NCI-H2107 (cell line): ENCODE results near the gene DYNLRB1.

Source experiments
- DNase-seq: peaks from one replicate; lab custom pipeline; 2025; lab: John Stamatoyannopoulos, UW

The DYNLRB1 gene

GRCh38 chr20:34534391-34535165 is 18.4 kb downstream of the DYNLRB1 start:
- no peak for DNase-seq

GRCh38 chr20:34535301-34535840 is 19.1 kb downstream of the DYNLRB1 start:
- DNase-seq = no peak

- DNase-seq = no peak
These were observed 19.6 kb downstream of the DYNLRB1 start for GRCh38 chr20:34535857-34536256.

- DNase-seq = no peak
These were observed 20.7 kb downstream of the DYNLRB1 start for GRCh38 chr20:34536798-34537394.

- no peak for DNase-seq
These were observed 21.4 kb downstream of the DYNLRB1 start for GRCh38 chr20:34537651-34538050.

GRCh38 chr20:34538671-34539123 is 22.5 kb downstream of the DYNLRB1 start:
- no peak for DNase-seq

- DNase-seq = no peak
These were observed 23.5 kb downstream of the DYNLRB1 start for GRCh38 chr20:34539756-34540155.

GRCh38 chr20:34540596-34541263 is 24.5 kb downstream of the DYNLRB1 start:
- DNase-seq = no peak

- DNase-seq = no peak
These were observed 25.2 kb downstream of the DYNLRB1 start for GRCh38 chr20:34541264-34541901.

- no peak for DNase-seq
These were observed 25.7 kb downstream of the DYNLRB1 start for GRCh38 chr20:34541917-34542316.

GRCh38 chr20:34542439-34542838 is 26.2 kb downstream of the DYNLRB1 start:
- no peak for DNase-seq

- no peak for DNase-seq
These were observed 27.3 kb downstream of the DYNLRB1 start for GRCh38 chr20:34543463-34544056.

GRCh38 chr20:34544109-34544796 is 28.0 kb downstream of the DYNLRB1 start:
- DNase-seq = no peak

GRCh38 chr20:34546751-34547181 is 30.5 kb downstream of the DYNLRB1 start:
- peak; percentile 57 for DNase-seq

- no peak for DNase-seq
These were observed 31.8 kb downstream of the DYNLRB1 start for GRCh38 chr20:34547844-34548613.

- DNase-seq = no peak
These were observed 33.2 kb downstream of the DYNLRB1 start for GRCh38 chr20:34549291-34549928.

GRCh38 chr20:34549929-34550305 is 33.7 kb downstream of the DYNLRB1 start:
- DNase-seq = no peak

GRCh38 chr20:34552569-34552968 is 36.3 kb downstream of the DYNLRB1 start:
- DNase-seq = no peak

- no peak for DNase-seq
These were observed 37.2 kb downstream of the DYNLRB1 start for GRCh38 chr20:34553366-34553867.

- no peak for DNase-seq
These were observed 41.7 kb downstream of the DYNLRB1 start for GRCh38 chr20:34557936-34558319.
